Activated CD8-positive, alpha-beta T cell treated with anti-CD3 and anti-CD28 coated beads, Interleukin-2, amount 10 ng/mL, durations not matched to agents 7 days and 5 days (primary cell): Measurements from ENCODE around the gene GMPR. TPM values are rescaled to one million over a fixed set of nuclear protein-coding genes. Genes with fewer than 3 reads are reported as not detected.
"Not testable (repeated sequence)": the region's sequence is repeated elsewhere in the genome, so short reads cannot be mapped to it uniquely, and the experiment has no call there.

Experiments
- ATAC-seq: fragments of 150-1000 bp; cut with Tn5 transposase; one replicate; pipeline ENCODE4 v1.10.0; 2021; ENCODE audit warnings: moderate library complexity
- CTCF ChIA-PET: fragments of 350-600 bp; sonication (Branson Sonifier 250); formaldehyde crosslinking; loops from one replicate; lab custom pipeline; 2021; ENCODE audit warnings: antibody characterized with exemption; lab: Charles Lee
- POLR2A ChIA-PET: fragments of 350-600 bp; sonication (Branson Sonifier 250); formaldehyde crosslinking; loops from one replicate; lab custom pipeline; 2021; ENCODE audit warnings: antibody characterized with exemption; lab: Charles Lee
- DNase-seq: peaks from one replicate; pipeline ENCODE4 v3.0.0-alpha.2; 2020
- H3K27ac Mint-ChIP-seq: one replicate; pipeline ENCODE4 v1.8.0; 2021; ENCODE audit warnings: mild to moderate bottlenecking, mixed read lengths
- H3K27me3 Mint-ChIP-seq: one replicate; pipeline ENCODE4 v1.8.0; 2021; ENCODE audit warnings: low read depth, mixed read lengths
- H3K36me3 Mint-ChIP-seq: one replicate; pipeline ENCODE4 v1.8.0; 2021; ENCODE audit warnings: low read depth, mixed read lengths
- H3K4me1 Mint-ChIP-seq: one replicate; pipeline ENCODE4 v1.8.0; 2021; ENCODE audit warnings: low read depth, mixed read lengths
- H3K4me3 Mint-ChIP-seq: one replicate; pipeline ENCODE4 v1.8.0; 2021; ENCODE audit warnings: mild to moderate bottlenecking, mixed read lengths
- H3K9me3 Mint-ChIP-seq: one replicate; pipeline ENCODE4 v1.8.0; 2022; ENCODE audit warnings: mixed read lengths; ENCODE audit not compliant: insufficient read depth
- total RNA-seq, 2 experiments: library from RNA; stranded (reverse); gene quantifications; one replicate each; pipeline ENCODE4 v1.2.3, GENCODE V29; 2021

The GMPR gene
- total RNA-seq, 2 experiments from 2014 or later: 8.9 to 11.0 TPM

- H3K27me3 Mint-ChIP-seq, H3K27ac Mint-ChIP-seq, H3K36me3 Mint-ChIP-seq, ATAC-seq, DNase-seq, H3K9me3 Mint-ChIP-seq, CTCF ChIA-PET, H3K4me3 Mint-ChIP-seq, POLR2A ChIA-PET, H3K4me1 Mint-ChIP-seq: not testable (repeated sequence)
These were observed 12.0 kb upstream of the GMPR start for GRCh38 chr6:16226117-16227047.

- no peak overlapping the region for H3K27ac Mint-ChIP-seq
- no peak for ATAC-seq
- CTCF ChIA-PET: no interaction called here
- peaks cover 10% of the 10 kb centered on the region for H3K27me3 Mint-ChIP-seq
- H3K36me3 Mint-ChIP-seq: no peaks in the 10 kb centered on the region
- no peak for DNase-seq
- H3K4me1 Mint-ChIP-seq: no peaks in the 10 kb centered on the region
- POLR2A ChIA-PET: no interaction called here
- H3K9me3 Mint-ChIP-seq: no peaks in the 10 kb centered on the region
- H3K4me3 Mint-ChIP-seq: no peak overlapping the region
These were observed 11.3 kb upstream of the GMPR start for GRCh38 chr6:16227048-16227562.

GRCh38 chr6:16227605-16228004 lies 10.8 kb upstream of the GMPR start:
- DNase-seq: no peak
- no peak overlapping the region for H3K4me3 Mint-ChIP-seq
- peaks cover 12% of the 10 kb centered on the region for H3K27me3 Mint-ChIP-seq
- ChIA-PET CTCF (no interaction called here), POLR2A (no interaction called here)
- no peak overlapping the region for H3K27ac Mint-ChIP-seq
- ATAC-seq: no peak
- no peaks in the 10 kb centered on the region for H3K4me1 Mint-ChIP-seq
- no peaks in the 10 kb centered on the region for H3K9me3 Mint-ChIP-seq
- H3K36me3 Mint-ChIP-seq: no peaks in the 10 kb centered on the region

- Mint-ChIP-seq H3K4me3 (no peak overlapping the region), H3K36me3 (no peaks in the 10 kb centered on the region), H3K27ac (no peak overlapping the region), H3K27me3 (peaks cover 11% of the 10 kb centered on the region), H3K9me3 (no peaks in the 10 kb centered on the region), H3K4me1 (no peaks in the 10 kb centered on the region)
- ATAC-seq: no peak
- DNase-seq: no peak
- ChIA-PET CTCF (no interaction called here), POLR2A (no interaction called here)
These were observed 10.3 kb upstream of the GMPR start for GRCh38 chr6:16228043-16228442.

GRCh38 chr6:16228709-16229665 lies 9.4 kb upstream of the GMPR start:
- POLR2A ChIA-PET: no interaction called here
- H3K36me3 Mint-ChIP-seq: no peaks in the 10 kb centered on the region
- H3K4me1 Mint-ChIP-seq: no peaks in the 10 kb centered on the region
- CTCF ChIA-PET: no interaction called here
- H3K4me3 Mint-ChIP-seq: no peak overlapping the region
- H3K27me3 Mint-ChIP-seq: peaks cover 16% of the 10 kb centered on the region
- no peaks in the 10 kb centered on the region for H3K9me3 Mint-ChIP-seq
- H3K27ac Mint-ChIP-seq: no peak overlapping the region
- ATAC-seq: no peak
- no peak for DNase-seq

- POLR2A ChIA-PET: no interaction called here
- Mint-ChIP-seq H3K36me3 (no peaks in the 10 kb centered on the region), H3K27ac (no peak overlapping the region), H3K4me1 (no peaks in the 10 kb centered on the region), H3K4me3 (no peak overlapping the region), H3K9me3 (no peaks in the 10 kb centered on the region), H3K27me3 (peaks cover 13% of the 10 kb centered on the region)
- DNase-seq: no peak
- no peak for ATAC-seq
- CTCF ChIA-PET: no interaction called here
These were observed 8.7 kb upstream of the GMPR start for GRCh38 chr6:16229700-16230099.

GRCh38 chr6:16230953-16231352 lies 7.4 kb upstream of the GMPR start:
- Mint-ChIP-seq H3K4me3 (no peak overlapping the region), H3K27me3 (peaks cover 16% of the 10 kb centered on the region), H3K9me3 (no peaks in the 10 kb centered on the region), H3K36me3 (no peaks in the 10 kb centered on the region), H3K4me1 (peaks cover 6% of the 10 kb centered on the region), H3K27ac (no peak overlapping the region)
- ATAC-seq: no peak
- ChIA-PET POLR2A (interaction anchor here (1.2 kb wide), 1 partner anchor 16 kb away, joined by 3 read pairs; no protein-coding TSS in a partner anchor), CTCF (interaction anchor here (0.7 kb wide), 1 partner anchor 44 kb away, joined by 3 read pairs; no protein-coding TSS in a partner anchor)
- no peak for DNase-seq

GRCh38 chr6:16232086-16232485 lies 6.3 kb upstream of the GMPR start:
- ChIA-PET POLR2A (no interaction called here), CTCF (no interaction called here)
- no peaks in the 10 kb centered on the region for H3K9me3 Mint-ChIP-seq
- ATAC-seq (no peak), DNase-seq (no peak)
- peaks cover 16% of the 10 kb centered on the region for H3K27me3 Mint-ChIP-seq
- H3K27ac Mint-ChIP-seq: no peak overlapping the region
- H3K4me1 Mint-ChIP-seq: peaks cover 17% of the 10 kb centered on the region
- no peak overlapping the region for H3K4me3 Mint-ChIP-seq
- H3K36me3 Mint-ChIP-seq: no peaks in the 10 kb centered on the region

GRCh38 chr6:16236009-16236501 lies 2.3 kb upstream of the GMPR start:
- Mint-ChIP-seq H3K27me3 (peaks cover 18% of the 10 kb centered on the region), H3K9me3 (no peaks in the 10 kb centered on the region), H3K36me3 (no peaks in the 10 kb centered on the region), H3K4me1 (peaks cover 35% of the 10 kb centered on the region), H3K27ac (peak overlapping the region; percentile 66), H3K4me3 (no peak overlapping the region)
- no peak for ATAC-seq
- ChIA-PET CTCF (no interaction called here), POLR2A (interaction anchor here (0.7 kb wide), 1 partner anchor 574 kb away, joined by 3 read pairs; no protein-coding TSS in a partner anchor)
- DNase-seq: no peak

- H3K36me3 Mint-ChIP-seq: no peaks in the 10 kb centered on the region
- no peak overlapping the region for H3K27ac Mint-ChIP-seq
- peaks cover 35% of the 10 kb centered on the region for H3K4me1 Mint-ChIP-seq
- CTCF ChIA-PET: no interaction called here
- POLR2A ChIA-PET: interaction anchor here (0.7 to 1.0 kb wide), 2 partner anchors 108 to 574 kb away, joined by 3 read pairs; partner anchors contain the start of gene MYLIP
- H3K4me3 Mint-ChIP-seq: peak overlapping the region; percentile 56
- ATAC-seq (no peak), DNase-seq (no peak)
- H3K27me3 Mint-ChIP-seq: peaks cover 18% of the 10 kb centered on the region
- H3K9me3 Mint-ChIP-seq: no peaks in the 10 kb centered on the region
These were observed 1.7 kb upstream of the GMPR start for GRCh38 chr6:16236631-16237199.

GRCh38 chr6:16237242-16237641 lies 1.1 kb upstream of the GMPR start:
- H3K4me1 Mint-ChIP-seq: peaks cover 35% of the 10 kb centered on the region
- H3K36me3 Mint-ChIP-seq: no peaks in the 10 kb centered on the region
- H3K27me3 Mint-ChIP-seq: peaks cover 14% of the 10 kb centered on the region
- ATAC-seq (no peak), DNase-seq (no peak)
- peak overlapping the region; percentile 87 for H3K4me3 Mint-ChIP-seq
- H3K27ac Mint-ChIP-seq: no peak overlapping the region
- no peaks in the 10 kb centered on the region for H3K9me3 Mint-ChIP-seq
- CTCF ChIA-PET: no interaction called here
- POLR2A ChIA-PET: interaction anchor here (0.5 to 1.0 kb wide), 2 partner anchors 109 to 727 kb away, joined by 3 read pairs; partner anchors contain the start of gene MYLIP
